Esophagus squamous epithelium (tissue), 4 donors: ENCODE results near the gene USB1.

Experiments used
- POLR2A ChIP-seq, 4 donors: fragments of 450-650 bp; IDR thresholded peaks; one replicate each; pipeline ENCODE4 v1.6.1; 2017; ENCODE audit warnings: antibody characterized with exemption in 4 of 4, mild to moderate bottlenecking in 4 of 4, moderate library complexity in 3 of 4
- TF ChIP-seq, protein P1 (sequence below), 6 experiments: fragments of 450-650 bp in 4 of 6; fragments of 200-600 bp in 2 of 6; sonication (generic) in 2 of 6; IDR thresholded peaks; one replicate each; pipeline ENCODE4 v1.5.1; 2016 to 2019; ENCODE audit warnings: antibody characterized with exemption in 6 of 6, mild to moderate bottlenecking in 4 of 6, moderate library complexity in 4 of 6

DNA sequence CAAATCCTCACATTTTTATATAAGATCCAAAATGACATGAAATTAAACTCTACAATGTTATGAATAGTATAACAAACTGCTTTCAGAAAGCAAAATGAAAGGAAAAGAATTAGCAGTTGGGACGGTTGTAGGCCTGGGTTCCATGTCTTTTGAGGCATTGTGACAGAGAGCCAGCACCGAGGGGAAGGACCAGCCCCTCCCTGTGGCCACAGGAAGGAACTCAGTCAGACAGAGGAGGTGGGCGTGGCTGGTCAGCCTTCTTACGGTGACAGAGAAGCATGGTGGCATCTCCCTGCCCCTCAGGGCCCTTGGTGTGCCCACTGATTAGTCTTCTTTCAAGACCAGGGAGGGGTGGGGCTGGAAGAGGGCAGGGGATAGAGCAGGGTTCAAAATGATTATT is 6.4 kb upstream of the USB1 start:
- no peak for TF ChIP-seq POLR2A (IDR thresholded peaks at IDR 0.05)
- TF ChIP-seq, protein P1, sequence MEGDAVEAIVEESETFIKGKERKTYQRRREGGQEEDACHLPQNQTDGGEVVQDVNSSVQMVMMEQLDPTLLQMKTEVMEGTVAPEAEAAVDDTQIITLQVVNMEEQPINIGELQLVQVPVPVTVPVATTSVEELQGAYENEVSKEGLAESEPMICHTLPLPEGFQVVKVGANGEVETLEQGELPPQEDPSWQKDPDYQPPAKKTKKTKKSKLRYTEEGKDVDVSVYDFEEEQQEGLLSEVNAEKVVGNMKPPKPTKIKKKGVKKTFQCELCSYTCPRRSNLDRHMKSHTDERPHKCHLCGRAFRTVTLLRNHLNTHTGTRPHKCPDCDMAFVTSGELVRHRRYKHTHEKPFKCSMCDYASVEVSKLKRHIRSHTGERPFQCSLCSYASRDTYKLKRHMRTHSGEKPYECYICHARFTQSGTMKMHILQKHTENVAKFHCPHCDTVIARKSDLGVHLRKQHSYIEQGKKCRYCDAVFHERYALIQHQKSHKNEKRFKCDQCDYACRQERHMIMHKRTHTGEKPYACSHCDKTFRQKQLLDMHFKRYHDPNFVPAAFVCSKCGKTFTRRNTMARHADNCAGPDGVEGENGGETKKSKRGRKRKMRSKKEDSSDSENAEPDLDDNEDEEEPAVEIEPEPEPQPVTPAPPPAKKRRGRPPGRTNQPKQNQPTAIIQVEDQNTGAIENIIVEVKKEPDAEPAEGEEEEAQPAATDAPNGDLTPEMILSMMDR (IDR thresholded peaks at IDR 0.05): peak in 4 of 6 experiments; percentile 23 to 48 (median 28)
